ENCODE results near the gene NGRN.

Gene NGRN

DNA sequence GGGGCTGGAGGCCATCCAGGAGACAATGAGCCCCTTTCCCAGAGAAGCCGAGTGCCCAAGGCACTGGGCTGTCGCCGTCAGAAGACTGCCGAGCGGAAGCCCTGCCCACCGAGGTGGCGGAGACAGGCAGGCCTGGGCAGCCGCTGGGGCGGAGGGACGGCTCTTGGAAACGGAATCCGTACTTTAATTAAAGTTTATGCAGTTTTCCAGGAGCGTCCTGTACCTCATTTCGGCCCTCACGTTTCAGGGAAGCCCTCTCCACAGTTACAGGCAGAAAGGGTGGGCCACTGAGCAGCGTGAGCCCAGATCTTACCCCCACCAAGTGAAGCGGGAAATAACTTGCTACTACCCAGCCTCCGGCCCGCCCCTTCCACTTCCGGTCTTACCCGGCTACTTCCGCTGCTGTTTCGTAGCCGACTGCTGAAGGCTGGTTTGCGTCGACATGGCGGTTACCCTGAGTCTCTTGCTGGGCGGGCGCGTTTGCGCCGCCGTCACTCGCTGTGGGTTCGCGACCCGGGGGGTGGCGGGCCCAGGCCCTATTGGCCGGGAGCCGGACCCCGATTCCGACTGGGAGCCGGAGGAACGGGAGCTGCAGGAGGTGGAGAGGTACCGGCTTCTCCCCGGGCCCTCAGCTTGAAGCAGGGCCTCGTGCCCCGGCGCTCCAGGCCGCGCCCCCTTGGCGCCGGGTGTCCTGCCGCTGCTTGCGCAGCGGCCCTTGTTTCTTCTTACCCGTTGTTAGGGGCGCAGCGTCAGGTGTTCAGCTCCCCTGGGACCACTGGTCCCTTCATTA lies at the start of gene NGRN:
Gene NGRN (plus strand): TSS at position 402 of the 790 bp plus-strand sequence. CDS start 41 bp downstream, at position 443.
- peak; percentile 82 to 92 (median 85) for DNase-seq (ENCODE audit: low read depth in 3 of 3)

- DNase-seq (ENCODE audit: low read depth in 3 of 3), result no peak
Measured at GRCh38 chr15:90217671-90218394, 47.6 kb upstream of the NGRN start.

GRCh38 chr15:90219421-90220141 lies 45.9 kb upstream of the NGRN start:
- DNase-seq (ENCODE audit: low read depth in 3 of 3), result peak in 1 of 3 donors; percentile 28

DNA sequence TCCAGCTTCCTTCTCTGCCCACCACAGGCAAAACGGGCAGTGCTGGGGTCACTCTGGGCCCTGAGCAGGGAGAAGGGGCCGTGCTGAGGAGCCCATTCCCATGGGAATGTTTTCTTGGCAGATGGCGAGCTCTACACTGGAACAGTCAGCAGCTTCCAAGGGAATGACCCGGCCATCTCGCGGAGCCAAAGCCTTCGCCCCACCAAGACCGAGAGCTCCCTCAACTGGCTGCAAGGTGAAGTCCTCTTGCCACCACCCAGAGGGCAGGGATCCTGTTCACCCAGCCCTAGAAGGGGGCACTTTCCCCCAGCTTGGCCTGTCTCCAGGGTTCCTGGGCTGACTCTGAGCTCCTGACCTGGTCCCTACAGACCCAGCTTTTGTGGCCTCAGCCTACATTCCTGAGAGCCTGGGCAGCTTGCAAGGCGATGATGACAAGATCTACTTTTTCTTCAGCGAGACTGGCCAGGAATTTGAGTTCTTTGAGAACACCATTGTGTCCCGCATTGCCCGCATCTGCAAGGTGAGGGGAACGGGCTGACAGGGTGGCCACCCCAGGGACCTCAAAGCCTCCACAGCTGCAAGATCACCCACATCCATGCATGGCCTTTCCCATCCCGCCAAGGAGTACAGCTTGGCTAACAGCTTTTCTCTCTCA lies 44.1 kb upstream of the NGRN start:
- DNase-seq (ENCODE audit: low read depth in 3 of 3), result no peak

GRCh38 chr15:90222547-90222946 lies 42.9 kb upstream of the NGRN start:
- no peak for DNase-seq (ENCODE audit: low read depth in 3 of 3)

GRCh38 chr15:90223441-90224165 lies 41.9 kb upstream of the NGRN start:
- no peak for DNase-seq (ENCODE audit: low read depth in 3 of 3)

GRCh38 chr15:90225047-90225446 lies 40.4 kb upstream of the NGRN start:
- DNase-seq (ENCODE audit: low read depth in 3 of 3), result no peak

DNA sequence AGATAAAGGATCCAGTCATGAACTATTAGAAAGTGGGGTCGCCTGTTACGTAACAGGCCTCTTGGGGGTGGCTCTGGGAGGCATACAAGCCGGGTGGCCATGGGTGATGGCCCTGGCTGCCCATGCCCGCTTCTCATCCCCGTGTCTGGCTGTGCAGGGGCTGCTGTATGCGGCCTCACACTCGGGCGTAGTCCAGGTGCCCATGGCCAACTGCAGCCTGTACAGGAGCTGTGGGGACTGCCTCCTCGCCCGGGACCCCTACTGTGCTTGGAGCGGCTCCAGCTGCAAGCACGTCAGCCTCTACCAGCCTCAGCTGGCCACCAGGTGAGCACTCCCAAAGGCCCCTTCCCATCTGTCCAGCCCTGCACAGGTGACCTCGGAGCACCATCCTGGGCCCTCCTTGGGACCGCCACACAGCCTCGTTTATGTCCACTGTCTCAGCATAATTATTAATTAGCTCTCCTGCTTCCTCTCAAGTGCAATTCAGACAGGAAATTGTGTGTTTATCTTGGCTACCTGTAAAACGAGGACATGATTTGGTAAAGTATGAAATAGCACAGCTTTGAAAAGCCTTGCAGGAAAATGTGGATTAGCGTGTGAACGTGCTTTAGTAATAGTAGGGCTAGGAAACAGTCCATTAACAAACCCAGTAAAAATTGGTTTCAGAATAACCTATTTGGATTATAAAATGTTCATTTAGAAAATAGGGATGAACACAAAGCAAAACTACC lies 39.8 kb upstream of the NGRN start:
- DNase-seq (ENCODE audit: low read depth in 3 of 3), result no peak

DNA sequence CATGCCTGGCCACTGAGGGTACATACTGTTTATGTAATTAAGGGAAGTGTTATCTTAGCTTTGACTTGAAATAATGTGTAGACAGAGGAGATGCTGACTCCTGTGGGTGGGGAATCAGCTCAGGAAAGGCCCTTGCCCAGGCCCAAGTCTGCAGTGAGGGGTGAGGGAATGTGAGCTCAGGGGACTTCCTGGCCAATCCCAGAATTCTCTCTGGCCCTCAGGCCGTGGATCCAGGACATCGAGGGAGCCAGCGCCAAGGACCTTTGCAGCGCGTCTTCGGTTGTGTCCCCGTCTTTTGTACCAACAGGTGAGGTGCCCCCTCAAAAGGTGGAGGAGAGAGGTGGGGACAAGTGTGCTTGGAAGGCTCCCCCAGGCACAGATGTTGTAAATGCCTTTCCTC lies 38.1 kb upstream of the NGRN start:
- no peak for DNase-seq (ENCODE audit: low read depth in 3 of 3)

DNA sequence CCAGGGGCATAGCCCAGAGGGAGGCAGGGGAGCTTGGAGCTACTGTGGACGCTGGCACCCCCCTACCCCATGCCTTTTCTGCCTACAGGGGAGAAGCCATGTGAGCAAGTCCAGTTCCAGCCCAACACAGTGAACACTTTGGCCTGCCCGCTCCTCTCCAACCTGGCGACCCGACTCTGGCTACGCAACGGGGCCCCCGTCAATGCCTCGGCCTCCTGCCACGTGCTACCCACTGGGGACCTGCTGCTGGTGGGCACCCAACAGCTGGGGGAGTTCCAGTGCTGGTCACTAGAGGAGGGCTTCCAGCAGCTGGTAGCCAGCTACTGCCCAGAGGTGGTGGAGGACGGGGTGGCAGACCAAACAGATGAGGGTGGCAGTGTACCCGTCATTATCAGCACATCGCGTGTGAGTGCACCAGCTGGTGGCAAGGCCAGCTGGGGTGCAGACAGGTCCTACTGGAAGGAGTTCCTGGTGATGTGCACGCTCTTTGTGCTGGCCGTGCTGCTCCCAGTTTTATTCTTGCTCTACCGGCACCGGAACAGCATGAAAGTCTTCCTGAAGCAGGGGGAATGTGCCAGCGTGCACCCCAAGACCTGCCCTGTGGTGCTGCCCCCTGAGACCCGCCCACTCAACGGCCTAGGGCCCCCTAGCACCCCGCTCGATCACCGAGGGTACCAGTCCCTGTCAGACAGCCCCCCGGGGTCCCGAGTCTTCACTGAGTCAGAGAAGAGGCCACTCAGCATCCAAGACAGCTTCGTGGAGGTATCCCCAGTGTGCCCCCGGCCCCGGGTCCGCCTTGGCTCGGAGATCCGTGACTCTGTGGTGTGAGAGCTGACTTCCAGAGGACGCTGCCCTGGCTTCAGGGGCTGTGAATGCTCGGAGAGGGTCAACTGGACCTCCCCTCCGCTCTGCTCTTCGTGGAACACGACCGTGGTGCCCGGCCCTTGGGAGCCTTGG lies 37.4 kb upstream of the NGRN start:
- DNase-seq (ENCODE audit: low read depth in 3 of 3), result no peak

DNA sequence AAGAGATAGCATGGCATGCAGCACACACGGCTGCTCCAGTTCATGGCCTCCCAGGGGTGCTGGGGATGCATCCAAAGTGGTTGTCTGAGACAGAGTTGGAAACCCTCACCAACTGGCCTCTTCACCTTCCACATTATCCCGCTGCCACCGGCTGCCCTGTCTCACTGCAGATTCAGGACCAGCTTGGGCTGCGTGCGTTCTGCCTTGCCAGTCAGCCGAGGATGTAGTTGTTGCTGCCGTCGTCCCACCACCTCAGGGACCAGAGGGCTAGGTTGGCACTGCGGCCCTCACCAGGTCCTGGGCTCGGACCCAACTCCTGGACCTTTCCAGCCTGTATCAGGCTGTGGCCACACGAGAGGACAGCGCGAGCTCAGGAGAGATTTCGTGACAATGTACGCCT lies 36.5 kb upstream of the NGRN start:
- no peak for DNase-seq (ENCODE audit: low read depth in 3 of 3)

- no peak for DNase-seq (ENCODE audit: low read depth in 3 of 3)
Measured at GRCh38 chr15:90230071-90230494, 35.4 kb upstream of the NGRN start.

- DNase-seq (ENCODE audit: low read depth in 3 of 3), result no peak
Measured at GRCh38 chr15:90230610-90231009, 34.9 kb upstream of the NGRN start.

- peak; percentile 37 to 53 (median 47) for DNase-seq (ENCODE audit: low read depth in 3 of 3)
Measured at GRCh38 chr15:90231028-90232017, 34.1 kb upstream of the NGRN start.

DNA sequence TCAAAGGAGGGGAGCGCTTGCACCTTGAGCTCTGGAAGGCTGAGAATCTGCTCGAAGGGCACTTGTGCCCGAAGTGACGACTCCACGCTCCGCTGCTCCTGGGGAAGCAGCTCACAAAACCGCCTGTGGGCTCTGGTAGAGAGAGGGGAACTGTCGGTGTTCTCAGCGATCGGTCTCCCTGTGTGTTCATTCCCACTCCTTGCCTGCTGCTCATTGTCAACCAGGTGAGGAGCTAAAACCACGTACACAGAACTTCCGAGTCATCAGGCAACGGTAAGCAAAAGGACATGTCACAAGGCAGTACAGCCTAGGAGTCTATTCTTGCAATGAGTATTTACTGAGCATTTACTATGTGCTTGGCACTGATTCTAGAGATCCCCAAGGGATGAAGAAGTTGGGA lies 33.3 kb upstream of the NGRN start:
- DNase-seq (ENCODE audit: low read depth in 3 of 3), result peak in 1 of 3 donors; percentile 12

GRCh38 chr15:90232941-90233386 lies 32.5 kb upstream of the NGRN start:
- DNase-seq (ENCODE audit: low read depth in 3 of 3), result no peak

DNA sequence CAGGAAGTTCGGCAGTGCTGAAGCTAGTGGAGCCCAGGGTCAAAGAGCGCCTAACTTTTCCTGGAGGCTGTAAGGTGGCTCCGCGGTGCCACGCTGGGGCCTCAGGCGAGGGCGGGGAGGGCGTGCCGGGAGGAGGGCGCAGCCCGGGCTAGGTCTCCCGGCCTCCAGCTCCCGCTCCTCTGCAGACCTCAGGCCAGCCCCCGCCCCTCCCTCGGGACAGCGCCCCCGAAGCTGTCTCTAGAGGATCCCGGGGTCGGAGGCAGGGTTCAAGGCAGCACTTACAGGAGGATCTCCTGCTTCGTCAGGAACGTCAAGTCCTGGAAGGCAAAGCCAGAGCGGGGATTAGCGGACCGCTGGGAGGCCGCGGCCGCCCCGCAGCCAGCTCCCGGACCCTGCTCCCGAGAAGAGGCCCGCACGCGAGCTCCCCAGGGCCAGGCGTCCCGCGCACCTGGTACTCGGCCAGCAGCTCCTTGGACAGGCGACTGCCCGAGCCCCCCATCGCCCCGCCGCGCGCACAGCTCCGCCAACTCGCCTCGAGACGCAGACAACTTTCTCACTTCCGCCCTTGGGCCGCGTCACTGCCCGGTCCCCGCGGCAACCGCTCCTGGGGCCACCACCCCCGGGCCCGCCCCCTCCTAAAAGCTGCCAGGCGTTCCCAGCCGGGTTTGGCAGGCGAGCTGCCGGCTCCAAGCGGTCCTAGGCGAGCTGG lies 31.9 kb upstream of the NGRN start, which contains the start of gene CIB1:
Gene CIB1 (minus strand): TSS at position 555 of the 709 bp plus-strand sequence. CDS start 56 bp downstream, at position 499.
- peak; percentile 93 to 97 (median 96) for DNase-seq (ENCODE audit: low read depth in 3 of 3)
